Left colon (tissue), 2 donors: ENCODE results near the gene GNMT. TPM values are rescaled to one million over a fixed set of nuclear protein-coding genes. Genes with fewer than 3 reads are reported as not detected.
"Not testable (repeated sequence)": the region's sequence is repeated elsewhere in the genome, so short reads cannot be mapped to it uniquely, and the experiment has no call there.

ENCODE experiments used
- ATAC-seq: fragments of 200-7000 bp; cut with Tn5 transposase; one replicate; pipeline ENCODE4 v1.9.1; 2020; ENCODE audit warnings: mild to moderate bottlenecking, moderate library complexity
- DNase-seq, 2 donors: peaks; one replicate each; pipeline ENCODE4 v3.0.0-alpha.2; 2020
- intact Hi-C, 2 donors: fragments of 100-400 bp; cut with DNase I in 1 of 2; cut with micrococcal nuclease in 1 of 2; formaldehyde crosslinking; loops; one replicate each; pipeline versions ENCODE4 v1.11.2 to v1.14.0; 2022; cut with DNase I, micrococcal nuclease
- total RNA-seq, 2 donors: library from RNA; stranded (reverse); fragmentation: NEBNext Ultra II Directional; extraction: Animal tissue kit (Norgen Biotek cat#: 25700); gene quantifications; one replicate each; pipeline ENCODE4 v1.2.1, GENCODE V29; 2021
- donor health status: DM: no; HTN: no; CAD: no.
- donor health status: DM: yes; HTN: yes; CAD: no.

Gene GNMT
- total RNA-seq, 2 donors from 2014 or later: 0.37 TPM; not detected in 1

- ATAC-seq, DNase-seq, intact Hi-C loops: not testable (repeated sequence)
Observed at GRCh38 chr6:42998205-42998604, 37.7 kb downstream of the GNMT start.

GRCh38 chr6:43001843-43002242 lies 41.3 kb downstream of the GNMT start:
- intact Hi-C loops: loop anchor here in 1 of 2 donors (10.0 kb wide), 1 partner anchor 143 kb away; no protein-coding TSS in a partner anchor
- ATAC-seq (no peak), DNase-seq (no peak)

GRCh38 chr6:43005844-43006243 lies 45.3 kb downstream of the GNMT start:
- no peak for ATAC-seq
- no peak for DNase-seq
- intact Hi-C loops: loop anchor here in 1 of 2 donors (10.0 kb wide), 1 partner anchor 139 kb away; no protein-coding TSS in a partner anchor

GRCh38 chr6:43006251-43006650 lies 45.7 kb downstream of the GNMT start:
- no peak for DNase-seq
- intact Hi-C loops: loop anchor here in 1 of 2 donors (10.0 kb wide), 1 partner anchor 139 kb away; no protein-coding TSS in a partner anchor
- no peak for ATAC-seq

- ATAC-seq: no peak
- no peak for DNase-seq
- intact Hi-C loops: loop anchor here in 1 of 2 donors (10.0 kb wide), 1 partner anchor 138 kb away; no protein-coding TSS in a partner anchor
Observed at GRCh38 chr6:43007126-43007525, 46.6 kb downstream of the GNMT start.

- DNase-seq: peak in 1 of 2 donors; percentile 52
- intact Hi-C loops: loop anchor here in 1 of 2 donors (10.0 kb wide), 1 partner anchor 136 kb away; no protein-coding TSS in a partner anchor
- ATAC-seq: no peak
Observed at GRCh38 chr6:43009124-43009523, 48.6 kb downstream of the GNMT start.

- ATAC-seq (no peak), DNase-seq (no peak)
- intact Hi-C loops: no loop called here
Observed at GRCh38 chr6:43011207-43011606, 50.7 kb downstream of the GNMT start.

GRCh38 chr6:43012364-43012763 lies 51.8 kb downstream of the GNMT start:
- DNase-seq: no peak
- no peak for ATAC-seq
- intact Hi-C loops: no loop called here

- ATAC-seq (peak; percentile 1), DNase-seq (no peak)
- intact Hi-C loops: no loop called here
Observed at GRCh38 chr6:43013097-43013842, 52.7 kb downstream of the GNMT start.

Other genes with a start within 250 kb of the GNMT start
- under 1 TPM; 0.40 to 0.67 TPM for gene PRPH2, start 238.2 kb upstream of the GNMT start, total RNA-seq
- 10 to 100 TPM; 21.3 to 26.4 TPM for gene TBCC, start 214.7 kb upstream of the GNMT start, total RNA-seq
- 10 to 100 TPM; 20.2 to 20.5 TPM for gene BICRAL, start 178.7 kb upstream of the GNMT start, total RNA-seq
- 10 to 100 TPM; 43.7 to 50.4 TPM for gene RPL7L1, start 81.1 kb upstream of the GNMT start, total RNA-seq
- gene PTCRA, start 44.7 kb upstream of the GNMT start, total RNA-seq: not detected
- gene CNPY3, start 31.3 kb upstream of the GNMT start, total RNA-seq: 10 to 100 TPM; 19.6 to 25.9 TPM
- 10 to 100 TPM; 22.4 to 26.9 TPM for gene PEX6, start 18.4 kb downstream of the GNMT start, total RNA-seq
- gene PPP2R5D, start 23.8 kb downstream of the GNMT start, total RNA-seq: 10 to 100 TPM; 33.7 to 36.4 TPM
- 10 to 100 TPM; 35.8 to 43.6 TPM for gene MEA1, start 53.2 kb downstream of the GNMT start, total RNA-seq
- gene KLHDC3, start 53.5 kb downstream of the GNMT start, total RNA-seq: 10 to 100 TPM; 43.8 to 59.0 TPM
- gene RRP36, start 60.9 kb downstream of the GNMT start, total RNA-seq: 10 to 100 TPM; 33.6 to 45.8 TPM
- 10 to 100 TPM; 14.9 to 15.3 TPM for gene CUL7, start 93.1 kb downstream of the GNMT start, total RNA-seq
- 10 to 100 TPM; 62.5 to 75.0 TPM for gene MRPL2, start 98.7 kb downstream of the GNMT start, total RNA-seq
- gene KLC4, start 98.9 kb downstream of the GNMT start, total RNA-seq: 100 to 1,000 TPM; 109 to 122 TPM
- 1 to 10 TPM; 8.0 to 9.7 TPM for gene PTK7, start 115.6 kb downstream of the GNMT start, total RNA-seq
- gene SRF, start 210.5 kb downstream of the GNMT start, total RNA-seq: 10 to 100 TPM; 22.8 to 30.1 TPM
- 10 to 100 TPM; 31.4 to 41.8 TPM for gene CUL9, start 221.4 kb downstream of the GNMT start, total RNA-seq